KOPT-K1 (cell line): ENCODE results near the gene ABCA2.
"Not testable (repeated sequence)": the region's sequence is repeated elsewhere in the genome, so short reads cannot be mapped to it uniquely, and the experiment has no call there.

Experiments used
- H3K27ac ChIP-seq: fragments of 200-600 bp; sonication (generic); 2 replicates; pipeline ENCODE4 v1.5.1; 2016; ENCODE audit warnings: antibody characterized with exemption, mild to moderate bottlenecking, low read depth, low read length; ENCODE audit not compliant: poor library complexity, severe bottlenecking
- H3K36me3 ChIP-seq: fragments of 200-600 bp; sonication (generic); 2 replicates; pipeline ENCODE4 v1.5.1; 2017; ENCODE audit warnings: antibody characterized with exemption, mild to moderate bottlenecking, low read length, moderate library complexity; ENCODE audit not compliant: insufficient read depth
- H3K9me3 ChIP-seq: fragments of 200-600 bp; sonication (generic); 2 replicates; pipeline ENCODE4 v1.5.1; 2017; ENCODE audit warnings: antibody characterized with exemption, low read length, mild to moderate bottlenecking; ENCODE audit not compliant: insufficient read depth, poor library complexity, severe bottlenecking

The ABCA2 gene

GRCh38 chr9:137009938-137010732 is 17.9 kb downstream of the ABCA2 start:
- no peak overlapping the region for H3K27ac ChIP-seq
- no peaks in the 10 kb centered on the region for H3K36me3 ChIP-seq

DNA sequence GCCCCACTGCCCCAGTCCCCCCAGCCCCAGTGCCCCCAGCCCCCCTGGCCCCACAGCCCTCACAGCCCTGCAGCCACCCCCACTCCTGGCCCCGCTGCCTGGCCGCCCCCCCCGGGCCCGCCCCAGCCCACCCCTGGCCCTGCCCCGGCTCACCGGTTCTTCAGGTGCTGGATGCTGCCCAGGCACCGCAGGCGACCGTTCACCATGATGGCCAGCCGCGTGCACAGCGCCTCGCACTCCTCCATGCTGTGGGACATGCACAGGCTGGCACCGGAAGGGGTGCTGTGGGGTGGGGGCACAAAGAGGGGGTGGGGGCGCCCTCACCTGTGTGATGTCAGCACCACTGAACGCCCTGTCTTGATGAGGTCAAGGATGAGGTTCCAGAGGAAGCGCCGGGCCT is 18.8 kb downstream of the ABCA2 start:
- H3K27ac ChIP-seq, result no peak overlapping the region
- no peaks in the 10 kb centered on the region for H3K36me3 ChIP-seq
- no peaks in the 10 kb centered on the region for H3K9me3 ChIP-seq

More at GRCh38 chr9:137009938-137010732, 17.9 kb downstream of the ABCA2 start:
- H3K9me3 ChIP-seq, result no peaks in the 10 kb centered on the region

- no peaks in the 10 kb centered on the region for H3K36me3 ChIP-seq
- no peak overlapping the region for H3K27ac ChIP-seq
- no peaks in the 10 kb centered on the region for H3K9me3 ChIP-seq
These were observed 19.7 kb downstream of the ABCA2 start for GRCh38 chr9:137008312-137008711.

DNA sequence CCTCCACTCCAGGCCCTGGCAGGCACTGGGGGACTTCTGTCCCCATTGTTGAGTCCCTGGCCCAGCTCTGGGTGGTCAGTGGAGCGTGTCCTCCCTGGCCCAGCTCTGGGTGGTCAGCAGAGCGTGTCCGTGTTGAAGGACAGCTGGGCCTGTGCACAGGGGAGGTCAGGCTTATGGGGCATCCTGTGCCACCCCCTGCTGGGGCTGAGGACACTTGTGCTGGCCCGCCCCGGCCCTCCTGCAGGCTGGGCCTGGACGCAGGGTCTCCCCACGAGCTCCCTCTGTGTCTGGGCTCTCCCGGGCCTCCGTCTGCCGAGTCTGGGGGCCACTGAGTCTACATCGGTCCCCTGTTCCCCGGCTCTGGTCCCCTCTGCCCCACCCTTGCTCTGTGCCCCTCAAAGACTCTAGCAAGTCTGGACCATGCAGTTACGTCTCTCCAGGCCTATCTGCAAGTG is 20.2 kb downstream of the ABCA2 start:
- Histone ChIP-seq H3K27ac (no peak overlapping the region), H3K9me3 (no peaks in the 10 kb centered on the region), H3K36me3 (no peaks in the 10 kb centered on the region)

GRCh38 chr9:137007108-137007815 is 20.8 kb downstream of the ABCA2 start:
- no peak overlapping the region for H3K27ac ChIP-seq
- H3K36me3 ChIP-seq, result no peaks in the 10 kb centered on the region
- H3K9me3 ChIP-seq, result no peaks in the 10 kb centered on the region

- H3K9me3 ChIP-seq, result no peaks in the 10 kb centered on the region
- H3K27ac ChIP-seq, result no peak overlapping the region
- no peaks in the 10 kb centered on the region for H3K36me3 ChIP-seq
These were observed 21.7 kb downstream of the ABCA2 start for GRCh38 chr9:137006116-137007003.

DNA sequence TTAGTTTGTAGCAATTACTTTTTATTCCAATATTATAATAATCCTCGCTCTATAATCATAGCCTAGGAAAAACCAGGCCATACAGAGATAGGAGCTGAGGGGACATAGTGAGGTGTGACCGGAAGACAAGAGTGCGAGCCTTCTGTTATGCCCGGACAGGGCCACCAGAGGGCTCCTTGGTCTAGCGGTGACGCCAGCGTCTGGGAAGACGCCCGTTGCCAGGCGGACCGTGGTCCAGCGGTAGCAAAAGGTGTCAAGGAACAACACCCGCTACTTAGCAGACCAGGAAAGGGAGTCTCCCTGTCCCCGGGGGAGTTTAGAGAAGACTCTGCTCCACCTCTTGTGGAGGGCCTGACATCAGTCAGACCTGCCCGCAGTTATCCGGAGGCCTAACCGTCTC is 23.8 kb downstream of the ABCA2 start:
- H3K27ac ChIP-seq, H3K9me3 ChIP-seq, H3K36me3 ChIP-seq: not testable (repeated sequence)

GRCh38 chr9:137002646-137003041 is 25.4 kb downstream of the ABCA2 start:
- Histone ChIP-seq H3K9me3 (no peaks in the 10 kb centered on the region), H3K36me3 (no peaks in the 10 kb centered on the region), H3K27ac (no peak overlapping the region)

- Histone ChIP-seq H3K36me3 (no peaks in the 10 kb centered on the region), H3K27ac (no peak overlapping the region), H3K9me3 (no peaks in the 10 kb centered on the region)
These were observed 26.0 kb downstream of the ABCA2 start for GRCh38 chr9:137001857-137002645.

DNA sequence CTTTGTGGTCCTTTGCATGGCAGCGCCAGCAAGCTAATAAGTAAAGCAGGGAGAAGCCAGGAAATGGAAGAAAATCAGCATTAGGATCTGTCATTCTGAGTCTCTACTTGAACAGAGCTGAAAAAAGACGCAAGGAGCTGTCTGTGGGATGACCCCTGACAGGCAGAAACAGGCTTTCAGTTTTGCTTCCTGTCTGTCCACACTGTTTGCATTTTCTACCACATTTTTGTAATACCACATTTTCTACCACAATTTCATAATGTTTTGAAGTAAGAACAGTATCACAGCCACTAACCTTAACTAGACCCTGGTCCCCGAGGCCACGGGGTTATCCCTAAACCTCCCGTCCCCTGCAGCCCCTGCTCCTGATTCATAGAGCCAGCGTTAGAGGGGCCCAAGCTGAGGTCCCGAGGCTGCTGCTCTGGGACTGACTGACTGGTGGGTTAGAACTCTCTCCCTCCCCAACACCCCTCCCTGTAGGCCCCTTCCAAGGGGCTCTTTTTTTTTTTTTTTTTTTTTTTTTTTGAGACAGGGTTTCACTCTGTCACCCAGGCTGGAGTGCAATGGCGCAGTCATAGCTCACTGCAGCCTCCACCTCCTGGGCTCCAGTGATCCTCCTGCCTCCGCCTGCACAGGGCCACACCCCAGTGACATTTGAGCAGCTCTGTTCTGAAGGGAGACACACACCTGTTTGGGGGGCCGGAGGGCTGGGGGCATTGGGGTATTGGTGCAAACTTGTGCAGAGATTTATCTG is 27.7 kb downstream of the ABCA2 start:
- H3K36me3 ChIP-seq, result no peaks in the 10 kb centered on the region
- no peaks in the 10 kb centered on the region for H3K9me3 ChIP-seq
- H3K27ac ChIP-seq, result no peak overlapping the region

DNA sequence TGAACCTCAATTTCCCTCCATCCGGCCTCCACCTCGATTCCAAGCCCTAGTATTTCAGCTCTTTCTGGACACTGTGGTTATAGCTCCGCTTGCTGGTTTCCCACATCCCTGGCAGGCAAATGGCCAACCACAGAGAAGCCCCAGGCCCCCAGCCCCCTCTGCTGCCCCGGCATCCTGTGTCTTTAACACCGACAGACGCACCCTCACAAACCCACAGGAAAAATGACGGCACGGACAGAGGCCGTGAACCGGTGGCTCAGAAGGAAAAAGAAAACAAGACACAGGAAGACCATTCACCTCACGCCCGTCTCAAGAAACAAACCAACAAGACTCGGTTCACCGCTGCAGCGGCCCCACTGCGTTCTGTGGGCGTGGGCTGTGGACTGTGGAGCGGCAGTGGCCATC is 30.2 kb downstream of the ABCA2 start:
- Histone ChIP-seq H3K36me3 (peaks cover 13% of the 10 kb centered on the region; the same call in 1 of the 2 replicates), H3K27ac (no peak overlapping the region), H3K9me3 (no peaks in the 10 kb centered on the region)

- H3K9me3 ChIP-seq, result no peaks in the 10 kb centered on the region
- H3K27ac ChIP-seq, result no peak overlapping the region
- H3K36me3 ChIP-seq, result peaks cover 13% of the 10 kb centered on the region; the same call in 1 of the 2 replicates
These were observed 30.7 kb downstream of the ABCA2 start for GRCh38 chr9:136997371-136997770.

GRCh38 chr9:136996361-136997292 is 31.4 kb downstream of the ABCA2 start, which contains the start of gene CLIC3:
Gene CLIC3, minus strand, starts transcription at chr9:136996568. Its CDS starts 25 bp downstream, at chr9:136996543.
- H3K27ac ChIP-seq, result no peak within 1 kb of the TSS
- no peaks in the 10 kb centered on the region for H3K9me3 ChIP-seq
- H3K36me3 ChIP-seq, result peaks cover 13% of the 10 kb centered on the region; the same call in 1 of the 2 replicates
